Measurements from ENCODE around the gene NUP54. TPM values are rescaled to one million over a fixed set of nuclear protein-coding genes. Genes with fewer than 3 reads are reported as not detected.

NUP54 gene
- total RNA-seq, 1 donor from 2014 or later = 57.2 TPM

GRCh38 chr4:76074468-76074867 lies 73.7 kb downstream of the NUP54 start, which contains the start of gene ART3:
TSS of gene ART3 (plus strand) at chr4:76074709. CDS start at chr4:76075890, 1,181 bp downstream.
- intact Hi-C loops (cut with micrococcal nuclease) = no loop called here

DNA sequence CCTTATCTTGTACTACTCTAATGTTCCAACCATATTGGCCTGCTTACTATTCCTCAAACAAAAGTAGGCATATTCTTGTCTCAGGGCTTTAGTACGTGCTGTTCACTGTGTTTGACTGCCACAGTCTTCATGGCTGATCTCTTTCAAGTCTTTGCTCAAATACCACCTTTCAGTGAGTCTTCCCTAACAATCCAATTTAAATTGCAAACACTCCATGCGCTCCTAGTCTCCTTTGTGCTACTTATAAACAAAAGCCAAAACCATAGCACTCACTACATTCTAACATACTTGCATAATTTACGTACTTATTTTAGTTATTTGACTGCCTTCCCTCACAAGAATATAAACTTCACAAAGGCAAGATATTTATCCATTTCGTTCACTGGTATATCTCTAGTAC lies 75.4 kb downstream of the NUP54 start:
- intact Hi-C loops (cut with micrococcal nuclease) = no loop called here

- intact Hi-C loops (cut with micrococcal nuclease) = loop anchor here (1.0 kb wide), 4 partner anchors 72 to 172 kb away; no protein-coding TSS in a partner anchor
These were observed 80.4 kb downstream of the NUP54 start for GRCh38 chr4:76067652-76068286.

- intact Hi-C loops (cut with micrococcal nuclease) = no loop called here
These were observed 81.7 kb downstream of the NUP54 start for GRCh38 chr4:76066546-76066945.

Other genes starting within 250 kb of the NUP54 start
- gene PPEF2, start 245.9 kb downstream of the NUP54 start, total RNA-seq = not detected in 2 replicates
- 28.4 and 29.4 TPM in 2 replicates for gene NAAA, start 207.4 kb downstream of the NUP54 start, total RNA-seq
- 58.7 and 59.9 TPM in 2 replicates for gene SDAD1, start 157.5 kb downstream of the NUP54 start, total RNA-seq
- 0.12 and 0.17 TPM in 2 replicates for gene CXCL9, start 140.9 kb downstream of the NUP54 start, total RNA-seq
- 9.8 and 10.5 TPM in 2 replicates for gene CXCL10, start 124.9 kb downstream of the NUP54 start, total RNA-seq
- gene CXCL11, start 112.3 kb downstream of the NUP54 start, total RNA-seq = 0.12 and 0.46 TPM in 2 replicates
- gene ART3, start 73.7 kb downstream of the NUP54 start, total RNA-seq = not detected in 2 replicates
- 9.4 and 11.2 TPM in 2 replicates for gene SCARB2, start 65.4 kb upstream of the NUP54 start, total RNA-seq
- not detected in 2 replicates for gene FAM47E, start 103.3 kb upstream of the NUP54 start, total RNA-seq
- gene STBD1, start 158.3 kb upstream of the NUP54 start, total RNA-seq = 1.9 and 2.3 TPM in 2 replicates